H1 (cell line): Measurements from ENCODE around the gene RNF215. TPM values are rescaled to one million over a fixed set of nuclear protein-coding genes. Genes with fewer than 3 reads are reported as not detected.

Source experiments
- CTCF ChIA-PET: fragments of 300-600 bp; sonication (Branson Sonifier 250); formaldehyde crosslinking; loops from one replicate; lab custom pipeline; 2021; ENCODE audit not compliant: partially characterized antibody; lab: Charles Lee
- POLR2A ChIA-PET: fragments of 300-600 bp; sonication (Branson Sonifier 250); formaldehyde crosslinking; loops from one replicate; lab custom pipeline; 2021; ENCODE audit warnings: inconsistent platforms; ENCODE audit not compliant: partially characterized antibody; lab: Charles Lee
- DNase-seq, 2 experiments: peaks; one replicate each; pipeline versions ENCODE4 v3.0.0 to v3.0.0-alpha.2; 2010 to 2022; ENCODE audit warnings: low spot score in 2 of 2, low read depth in 1 of 2, mixed read lengths in 1 of 2
- FAIRE-seq: peaks from 2 replicates; lab custom pipeline; 2011; peaks lifted over from hg19 to GRCh38; lab: Jason Lieb, UNC
- H2AFZ ChIP-seq: 2 replicates; pipeline ENCODE4 v1.8.1; 2012; ENCODE audit warnings: low read length, inconsistent platforms
- H2AK5ac ChIP-seq: 2 replicates; pipeline ENCODE4 v1.6.1; 2013; ENCODE audit warnings: low read depth, low read length
- H2BK120ac ChIP-seq: replicated peaks from 2 replicates; pipeline ENCODE3; 2013; ENCODE audit warnings: low read depth, low read length, inconsistent platforms
- H2BK12ac ChIP-seq: 2 replicates; pipeline ENCODE4 v1.6.1; 2013; ENCODE audit warnings: low read depth, low read length
- H2BK15ac ChIP-seq: 2 replicates; pipeline ENCODE4 v1.6.1; 2013; ENCODE audit warnings: low read length
- H2BK20ac ChIP-seq: 2 replicates; pipeline ENCODE4 v1.6.1; 2013; ENCODE audit warnings: low read length
- H2BK5ac ChIP-seq: 2 replicates; pipeline ENCODE4 v1.6.1; 2013; ENCODE audit warnings: low read depth, low read length
- H3K14ac ChIP-seq: 2 replicates; pipeline ENCODE4 v1.6.1; 2013; ENCODE audit warnings: inconsistent platforms; ENCODE audit not compliant: insufficient read length
- H3K18ac ChIP-seq: 2 replicates; pipeline ENCODE4 v1.6.1; 2013; ENCODE audit warnings: low read length; ENCODE audit errors: extremely low read depth
- H3K23ac ChIP-seq: 2 replicates; pipeline ENCODE4 v1.6.1; 2013; ENCODE audit warnings: inconsistent platforms; ENCODE audit not compliant: insufficient read length
- H3K23me2 ChIP-seq: 2 replicates; pipeline ENCODE4 v1.6.1; 2013; ENCODE audit warnings: low read depth, low read length
- H3K27ac ChIP-seq: 2 replicates; pipeline ENCODE4 v1.6.1; 2011; ENCODE audit warnings: low read depth, low read length, inconsistent platforms
- H3K27me3 ChIP-seq, 4 experiments: replicated peaks in 1 of 4; 1 replicate in 1 of 4; 2 replicates in 3 of 4; pipeline versions ENCODE4 v1.6.1 to v1.8.1; 2011 to 2013; ENCODE audit warnings: low read length in 3 of 4, mild to moderate bottlenecking in 3 of 4, inconsistent platforms in 2 of 4, mixed read lengths in 2 of 4, moderate library complexity in 1 of 4; ENCODE audit not compliant: control insufficient read depth in 3 of 4, insufficient read depth in 3 of 4; ENCODE audit errors: extremely low read depth in 1 of 4
- H3K36me3 ChIP-seq, 4 experiments: 2 replicates each; pipeline versions ENCODE4 v1.6.1 to v1.8.1; 2011 to 2013; ENCODE audit warnings: mild to moderate bottlenecking in 4 of 4, low read length in 3 of 4, moderate library complexity in 2 of 4, control low read depth in 1 of 4, inconsistent platforms in 1 of 4; ENCODE audit not compliant: insufficient read depth in 4 of 4, control insufficient read depth in 2 of 4
- H3K4ac ChIP-seq: replicated peaks from 2 replicates; pipeline ENCODE3; 2013; ENCODE audit warnings: low read length, low read depth, mixed read lengths, inconsistent platforms; ENCODE audit not compliant: insufficient read length
- H3K4me1 ChIP-seq, 4 experiments: replicated peaks in 1 of 4; 1 replicate in 1 of 4; 2 replicates in 3 of 4; pipeline versions ENCODE4 v1.6.1 to v1.8.1; 2011 to 2013; ENCODE audit warnings: low read length in 3 of 4, inconsistent platforms in 2 of 4, mixed read lengths in 1 of 4; ENCODE audit not compliant: insufficient read depth in 4 of 4, control insufficient read depth in 3 of 4
- H3K4me2 ChIP-seq, 2 experiments: 2 replicates each; pipeline versions ENCODE4 v1.6.1 to v1.8.1; 2011 to 2013; ENCODE audit warnings: low read depth in 2 of 2, low read length in 2 of 2, control low read depth in 1 of 2, inconsistent platforms in 1 of 2, mild to moderate bottlenecking in 1 of 2; ENCODE audit not compliant: insufficient read depth in 1 of 2
- H3K4me3 ChIP-seq, 4 experiments: fragments of 200-600, 300-600 bp in 1 of 4; sonication (generic), shearing (Covaris generic), sonication (Bioruptor Twin) in 1 of 4; 2 replicates each; pipeline versions ENCODE4 v1.5.1 to v1.8.1; 2011 to 2016; ENCODE audit warnings: low read length in 4 of 4, low read depth in 3 of 4, control low read depth in 2 of 4, inconsistent platforms in 2 of 4, mild to moderate bottlenecking in 2 of 4, mixed read lengths in 1 of 4, moderate library complexity in 1 of 4; ENCODE audit not compliant: insufficient read depth in 2 of 4; ENCODE audit errors: extremely low read depth in 1 of 4
- H3K56ac ChIP-seq: replicated peaks from 2 replicates; pipeline ENCODE3; 2013; ENCODE audit warnings: low read depth, mild to moderate bottlenecking, mixed read lengths, low read length, inconsistent platforms; ENCODE audit not compliant: insufficient read length
- H3K79me1 ChIP-seq: 2 replicates; pipeline ENCODE4 v1.6.1; 2013; ENCODE audit warnings: low read depth, low read length, control low read depth
- H3K79me2 ChIP-seq, 2 experiments: 2 replicates each; pipeline versions ENCODE4 v1.6.1 to v1.8.1; 2012 to 2013; ENCODE audit warnings: low read length in 2 of 2, mild to moderate bottlenecking in 2 of 2, inconsistent platforms in 1 of 2; ENCODE audit not compliant: insufficient read depth in 2 of 2, control insufficient read depth in 1 of 2
- H3K9ac ChIP-seq, 4 experiments: replicated peaks in 1 of 4; 1 replicate in 1 of 4; 2 replicates in 3 of 4; pipeline versions ENCODE4 v1.6.1 to v1.8.1; 2011 to 2013; ENCODE audit warnings: low read depth in 3 of 4, low read length in 3 of 4, control low read depth in 2 of 4, mild to moderate bottlenecking in 2 of 4, moderate library complexity in 2 of 4, inconsistent platforms in 1 of 4; ENCODE audit errors: extremely low read depth in 1 of 4
- H3K9me3 ChIP-seq, 2 experiments: 2 replicates each; pipeline versions ENCODE4 v1.6.1 to v1.8.1; 2012 to 2013; ENCODE audit warnings: mild to moderate bottlenecking in 2 of 2, moderate library complexity in 2 of 2, control low read depth in 1 of 2, inconsistent platforms in 1 of 2, low read depth in 1 of 2, low read length in 1 of 2, mixed read lengths in 1 of 2; ENCODE audit not compliant: insufficient read depth in 2 of 2
- H4K20me1 ChIP-seq, 2 experiments: replicated peaks in 1 of 2; 2 replicates each; pipeline versions ENCODE3 to v1.8.1; 2011 to 2013; ENCODE audit warnings: inconsistent platforms in 2 of 2, low read length in 2 of 2, mild to moderate bottlenecking in 1 of 2; ENCODE audit not compliant: insufficient read depth in 2 of 2, control insufficient read depth in 1 of 2
- H4K5ac ChIP-seq: 2 replicates; pipeline ENCODE4 v1.6.1; 2013; ENCODE audit warnings: low read length, low read depth, mixed read lengths, inconsistent platforms; ENCODE audit not compliant: insufficient read length
- H4K8ac ChIP-seq: 2 replicates; pipeline ENCODE4 v1.8.0; 2013; ENCODE audit warnings: mild to moderate bottlenecking, moderate library complexity, low read length, inconsistent platforms; ENCODE audit not compliant: insufficient read depth; ENCODE audit errors: extremely low read depth
- H4K91ac ChIP-seq: replicated peaks from 2 replicates; pipeline ENCODE3; 2013; ENCODE audit warnings: low read length, mixed read lengths, inconsistent platforms; ENCODE audit not compliant: insufficient read length
- CBX5 ChIP-seq: fragments of 300-800, 300-1000 bp; sonication (generic); IDR thresholded peaks from 2 replicates; pipeline ENCODE4 v1.7.1; 2016; ENCODE audit warnings: antibody characterized with exemption, low read length, low read depth
- CBX8 ChIP-seq: fragments of 300-800, 300-1000 bp; sonication (generic); IDR thresholded peaks from 2 replicates; pipeline ENCODE4 v1.7.1; 2016; ENCODE audit warnings: low read depth, low read length, borderline replicate concordance
- HDAC2 ChIP-seq, 2 experiments: fragments of 300-600 bp in 1 of 2; sonication (generic) in 1 of 2; IDR thresholded peaks; 2 replicates each; pipeline ENCODE4 v1.6.1; 2011 to 2012; ENCODE audit warnings: low read depth in 2 of 2, low read length in 2 of 2, mild to moderate bottlenecking in 2 of 2, moderate library complexity in 2 of 2, borderline replicate concordance in 1 of 2, inconsistent platforms in 1 of 2
- POU5F1 ChIP-seq: IDR thresholded peaks from 2 replicates; pipeline ENCODE4 v1.6.1; 2011; ENCODE audit warnings: low read depth, mild to moderate bottlenecking, low read length, moderate library complexity
- RFX5 ChIP-seq: IDR thresholded peaks from 2 replicates; pipeline ENCODE4 v1.6.1; 2011; ENCODE audit warnings: low read depth, low read length, improper control_type of control experiment, borderline replicate concordance
- SIRT6 ChIP-seq: IDR thresholded peaks from one replicate; pipeline ENCODE4 v1.7.1; 2012; ENCODE audit warnings: low read length, inconsistent platforms
- SRF ChIP-seq: IDR thresholded peaks from 2 replicates; pipeline ENCODE4 v1.6.1; 2011; ENCODE audit warnings: mild to moderate bottlenecking, low read depth, low read length, moderate library complexity
- TAF1 ChIP-seq: IDR thresholded peaks from 2 replicates; pipeline ENCODE4 v1.6.1; 2011; ENCODE audit warnings: mild to moderate bottlenecking, low read depth, low read length
- TBP ChIP-seq: IDR thresholded peaks from 2 replicates; pipeline ENCODE4 v1.6.1; 2011; ENCODE audit warnings: low read depth, low read length, improper control_type of control experiment
- WGBS, 2 experiments: shearing (Covaris generic) in 1 of 2; methylation state at CpG; one replicate each; pipeline versions ENCODE4 v1.1.6 to v1.1.7; 2013 to 2015; ENCODE audit warnings: low lambda C conversion rate in 2 of 2, mixed read lengths in 2 of 2, inconsistent platforms in 1 of 2, low coverage in 1 of 2, missing lambda C conversion rate in 1 of 2; ENCODE audit not compliant: insufficient replicate concordance in 2 of 2, insufficient coverage in 1 of 2, insufficient read length in 1 of 2; ENCODE audit errors: extremely low coverage in 1 of 2, missing lambda C conversion rate in 1 of 2; 5-methylcytosine and 5-hydroxymethylcytosine counted together
- polyA plus RNA-seq, 7 experiments: library from polyadenylated mRNA; depleted of rRNA in 3 of 7; stranded (reverse) in 5 of 7; unstranded in 2 of 7; fragments of >200 nt in 5 of 7; fragments of 200-250 nt in 2 of 7; gene quantifications; 1 replicate in 5 of 7; 2 replicates in 1 of 7; 4 replicates in 1 of 7; pipeline versions ENCODE4 v1.2.1 to v1.2.3, GENCODE V29; 2011 to 2013; ENCODE audit warnings: missing spikeins in 2 of 7, mixed read lengths in 2 of 7
- total RNA-seq: library from RNA; stranded (reverse); fragmentation: NEBNext Ultra II Directional; extraction: Animal tissue kit (Norgen Biotek cat#: 25700); gene quantifications from 2 replicates; pipeline ENCODE4 v1.2.1, GENCODE V29; 2021

Gene RNF215
- total and polyA plus RNA-seq, 2 of the 8 experiments (the other 6 are each of a cell fraction or from before 2014, with no cell fraction given) = 13.1 to 19.0 TPM

GRCh38 chr22:30420347-30421125 lies 33.3 kb upstream of the RNF215 start:
- Histone ChIP-seq H2BK12ac (no peak overlapping the region), H3K9me3 (no peaks in the 10 kb centered on the region), H3K4me1 (peaks cover 0 to 15% (median 12%) of the 10 kb centered on the region in 4 experiments; a peak in 6 of 7 replicates), H3K79me1 (no peaks in the 10 kb centered on the region), H2BK5ac (no peak overlapping the region), H3K27me3 (no peaks in the 10 kb centered on the region), H3K36me3 (peaks cover 0 to 23% (median 11%) of the 10 kb centered on the region in 4 experiments; a peak in 5 of 8 replicates), H2AFZ (no peak overlapping the region), H4K8ac (no peak overlapping the region), H3K4ac (no peak overlapping the region), H3K23me2 (peaks cover 17% of the 10 kb centered on the region), H3K4me3 (no peak overlapping the region), H3K56ac (no peak overlapping the region), H3K9ac (no peak overlapping the region), H3K23ac (no peak overlapping the region), H4K5ac (no peak overlapping the region), H4K20me1 (no peaks in the 10 kb centered on the region), H3K18ac (no peak overlapping the region), H2BK15ac (no peak overlapping the region), H3K4me2 (no peak overlapping the region), H2BK20ac (no peak overlapping the region), H2BK120ac (no peak overlapping the region), H3K79me2 (peaks cover 0 to 5% of the 10 kb centered on the region in 2 experiments; a peak in 1 of 4 replicates), H4K91ac (no peak overlapping the region), H2AK5ac (no peak overlapping the region), H3K27ac (no peak overlapping the region), H3K14ac (no peak overlapping the region)
- TF ChIP-seq RFX5 (no peak), POU5F1 (no peak), HDAC2 (IDR thresholded peaks at IDR 0.05; ENCODE audit: borderline replicate concordance in 1 of 2, low read depth in 2 of 2, low read length in 2 of 2) (no peak), CBX5 (no peak), TAF1 (no peak), SRF (no peak), SIRT6 (no peak), CBX8 (no peak), TBP (no peak)
- ChIA-PET POLR2A (interaction anchor here (1.3 to 4.2 kb wide), 3 partner anchors 10 to 23 kb away, joined by 3 to 22 read pairs (median 6); no protein-coding TSS in a partner anchor), CTCF (interaction anchor here (1.0 to 1.5 kb wide), 2 partner anchors 28 to 157 kb away, joined by 4 read pairs; no protein-coding TSS in a partner anchor)
- DNase-seq (no peak), FAIRE-seq (no peak)
- WGBS, 2 experiments = 90% methylated on average over 6 of the region's 6 CpGs; no CpG with 5 or more reads in 1 of the 2 experiments
